MG63 (cell line): ENCODE results near the gene SLC12A6. TPM values are rescaled to one million over a fixed set of nuclear protein-coding genes. Genes with fewer than 3 reads are reported as not detected.

Experiments used
- DNase-seq: peaks from one replicate; pipeline ENCODE4 v3.0.0-alpha.2; 2020
- H3K27me3 ChIP-seq: fragments of 250-450 bp; sonication (Bioruptor Pico); 2 replicates; pipeline ENCODE4 v1.5.1; 2020; ENCODE audit warnings: mild to moderate bottlenecking, moderate library complexity
- H3K36me3 ChIP-seq: fragments of 250-450 bp; sonication (Bioruptor Pico); 2 replicates; pipeline ENCODE4 v1.5.1; 2020; ENCODE audit warnings: mild to moderate bottlenecking, moderate library complexity
- H3K4me3 ChIP-seq: fragments of 250-450 bp; sonication (Bioruptor Pico); 2 replicates; pipeline ENCODE4 v1.5.1; 2020; ENCODE audit warnings: mild to moderate bottlenecking, moderate library complexity
- H3K9me3 ChIP-seq: fragments of 250-450 bp; sonication (Bioruptor Pico); 2 replicates; pipeline ENCODE4 v1.5.1; 2020; ENCODE audit warnings: mild to moderate bottlenecking, moderate library complexity
- total RNA-seq: library from RNA; depleted of rRNA; stranded (reverse); fragments of >200 nt; shearing (Covaris generic); gene quantifications from 2 replicates; pipeline ENCODE4 v1.2.3, GENCODE V29; 2014; ENCODE audit warnings: low replicate concordance

SLC12A6 gene
- total RNA-seq, 1 experiment from 2014 or later = 1.1 TPM

DNA sequence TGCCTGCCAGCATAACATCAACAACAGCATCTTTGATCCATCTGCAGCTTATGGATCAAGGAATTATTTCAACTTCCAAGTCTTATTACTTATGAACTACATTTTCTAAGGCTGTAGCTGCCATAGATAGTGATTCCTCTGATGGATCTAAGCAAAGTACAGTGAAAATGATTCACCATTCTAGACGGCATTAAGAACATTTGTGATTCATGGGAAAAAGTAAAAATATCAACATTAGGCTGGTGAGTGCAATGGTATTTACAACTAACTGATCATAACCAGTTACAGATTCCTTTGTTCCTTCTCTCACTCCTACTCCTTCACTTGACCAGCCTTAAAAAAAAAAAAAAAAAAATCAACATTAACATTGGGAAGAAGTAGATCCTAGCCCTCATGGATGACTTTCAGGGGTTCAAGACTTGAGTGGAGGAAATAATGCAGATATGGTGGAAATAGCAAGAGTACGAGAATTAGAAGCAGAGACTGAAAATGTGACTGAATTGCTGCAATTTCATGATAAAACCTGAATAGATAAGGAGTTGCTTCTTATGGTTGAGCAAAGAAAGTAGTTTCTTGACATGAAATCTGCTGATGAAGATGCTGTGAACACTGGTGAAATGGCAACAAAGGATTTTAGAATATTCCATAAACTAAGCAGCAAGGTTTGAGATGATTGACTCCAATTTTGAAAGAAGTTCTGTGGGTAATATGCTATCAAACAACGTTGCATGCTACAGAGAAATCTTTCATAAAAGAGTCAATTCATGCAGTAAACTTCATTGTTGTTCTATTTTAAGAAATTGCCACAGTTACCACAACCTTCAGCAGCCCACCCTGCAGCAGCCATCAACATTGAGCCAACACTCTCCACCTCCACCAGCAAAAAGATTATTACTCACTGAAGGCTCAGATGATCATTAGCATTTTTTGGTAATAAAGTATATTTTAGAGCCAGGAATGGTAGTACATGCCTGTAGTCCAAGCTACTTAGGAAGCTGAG, 22.8 kb downstream of the SLC12A6 start:
- Histone ChIP-seq H3K27me3 (no peaks in the 10 kb centered on the region), H3K4me3 (no peak overlapping the region), H3K36me3 (no peaks in the 10 kb centered on the region), H3K9me3 (no peaks in the 10 kb centered on the region)
- DNase-seq = no peak

DNA sequence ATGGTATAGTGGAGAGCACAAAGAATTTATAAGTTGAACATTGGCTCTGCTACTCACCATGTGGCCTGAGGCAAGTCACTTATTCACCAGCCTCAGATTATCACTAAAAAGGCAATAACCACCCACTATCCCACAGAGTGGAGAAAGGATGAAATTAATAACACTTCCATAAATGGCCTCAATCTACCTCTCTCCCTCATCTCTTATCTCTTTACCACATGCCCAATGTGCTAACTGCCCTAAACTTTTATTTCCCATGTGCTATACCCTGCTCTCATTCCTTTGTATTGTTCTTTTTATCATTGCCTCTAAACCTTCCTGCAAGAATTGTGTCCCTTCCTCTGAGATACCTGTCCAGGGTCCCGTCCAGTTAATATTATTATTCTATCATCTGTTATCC, 26.0 kb downstream of the SLC12A6 start:
- H3K4me3 ChIP-seq = no peak overlapping the region
- DNase-seq = no peak
- no peaks in the 10 kb centered on the region for H3K9me3 ChIP-seq
- no peaks in the 10 kb centered on the region for H3K27me3 ChIP-seq
- no peaks in the 10 kb centered on the region for H3K36me3 ChIP-seq

DNA sequence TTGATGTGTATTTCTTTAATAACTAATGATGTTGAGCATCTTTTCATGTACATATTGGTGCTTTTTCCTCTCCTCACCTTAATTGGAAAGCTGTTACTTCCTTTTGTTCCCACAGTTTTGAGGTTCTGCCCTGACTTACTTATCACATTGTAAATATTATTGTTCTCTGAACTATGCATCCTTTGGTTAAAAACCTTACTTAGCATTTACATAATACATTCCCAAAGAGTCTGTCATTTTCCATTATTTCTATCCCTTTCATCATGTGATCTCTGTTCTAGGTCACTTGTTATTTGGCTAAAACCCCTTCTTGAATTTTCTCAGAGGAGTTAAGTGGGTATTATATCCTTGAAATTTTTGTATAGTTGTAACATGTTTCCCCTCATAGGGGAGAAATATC, 33.0 kb downstream of the SLC12A6 start:
- H3K4me3 ChIP-seq = no peak overlapping the region
- no peaks in the 10 kb centered on the region for H3K36me3 ChIP-seq
- H3K27me3 ChIP-seq = no peaks in the 10 kb centered on the region
- no peak for DNase-seq
- no peaks in the 10 kb centered on the region for H3K9me3 ChIP-seq

DNA sequence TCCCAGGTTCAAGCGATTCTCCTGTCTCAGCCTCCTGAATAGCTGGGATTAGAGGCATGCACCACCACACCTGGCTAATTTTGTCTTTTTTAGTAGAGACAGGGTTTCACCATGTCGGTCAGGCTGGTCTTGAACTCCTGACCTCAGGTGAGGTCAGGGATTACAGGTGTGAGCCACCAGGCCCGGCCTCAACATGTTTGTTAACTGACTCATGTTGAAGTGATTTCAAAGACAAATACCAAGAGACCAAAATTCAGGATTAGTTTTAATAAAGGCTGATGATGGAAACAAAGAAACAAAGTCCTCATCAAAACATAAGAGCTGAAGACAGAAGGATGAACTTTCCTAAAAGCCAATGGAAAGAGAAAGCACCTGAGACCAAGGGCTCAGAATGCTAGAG, 36.5 kb downstream of the SLC12A6 start:
- no peaks in the 10 kb centered on the region for H3K36me3 ChIP-seq
- no peaks in the 10 kb centered on the region for H3K9me3 ChIP-seq
- no peaks in the 10 kb centered on the region for H3K27me3 ChIP-seq
- no peak for DNase-seq
- no peak overlapping the region for H3K4me3 ChIP-seq

DNA sequence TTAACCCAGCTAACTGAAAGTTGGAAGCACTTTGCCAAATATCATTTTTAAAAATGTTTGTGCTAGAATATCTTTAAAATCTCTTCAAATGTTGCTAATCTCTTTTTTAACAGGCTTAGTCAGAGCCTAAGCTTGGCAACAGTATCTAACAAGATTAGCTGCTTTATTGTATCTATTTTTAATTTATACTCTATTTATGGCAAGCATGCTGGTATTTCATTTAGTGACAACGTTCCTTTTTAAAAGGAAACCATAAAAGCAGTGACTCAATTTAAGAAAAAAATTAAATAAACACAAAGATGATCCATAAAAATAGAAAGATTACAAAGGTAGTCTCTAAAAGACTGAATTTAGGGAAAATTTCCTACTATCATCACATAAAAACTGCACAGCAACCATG, 40.5 kb downstream of the SLC12A6 start:
- no peaks in the 10 kb centered on the region for H3K36me3 ChIP-seq
- H3K9me3 ChIP-seq = no peaks in the 10 kb centered on the region
- no peaks in the 10 kb centered on the region for H3K27me3 ChIP-seq
- no peak for DNase-seq
- H3K4me3 ChIP-seq = no peak overlapping the region

DNA sequence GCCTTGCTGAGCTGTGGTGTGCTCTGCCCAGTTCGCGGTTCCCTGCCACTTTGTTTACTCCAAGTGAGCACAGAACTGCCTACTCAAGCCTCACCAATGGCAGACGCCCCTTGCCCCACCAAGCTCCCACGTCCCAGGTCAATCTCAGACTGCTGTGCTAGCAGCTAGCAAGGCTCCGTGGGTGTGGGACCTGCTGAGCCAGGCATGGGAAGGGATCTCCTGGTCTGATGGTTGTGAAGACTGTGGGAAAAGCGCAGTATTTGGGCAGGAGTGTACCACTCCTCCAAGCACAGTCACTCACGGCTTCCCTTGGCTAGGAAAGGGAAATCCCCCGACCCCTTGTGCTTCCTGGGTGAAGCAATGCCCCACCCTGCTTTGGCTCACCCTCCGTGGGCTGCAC, 45.0 kb downstream of the SLC12A6 start:
- Histone ChIP-seq H3K36me3 (no peaks in the 10 kb centered on the region), H3K27me3 (no peaks in the 10 kb centered on the region), H3K9me3 (no peaks in the 10 kb centered on the region), H3K4me3 (no peak overlapping the region)
- DNase-seq = no peak

DNA sequence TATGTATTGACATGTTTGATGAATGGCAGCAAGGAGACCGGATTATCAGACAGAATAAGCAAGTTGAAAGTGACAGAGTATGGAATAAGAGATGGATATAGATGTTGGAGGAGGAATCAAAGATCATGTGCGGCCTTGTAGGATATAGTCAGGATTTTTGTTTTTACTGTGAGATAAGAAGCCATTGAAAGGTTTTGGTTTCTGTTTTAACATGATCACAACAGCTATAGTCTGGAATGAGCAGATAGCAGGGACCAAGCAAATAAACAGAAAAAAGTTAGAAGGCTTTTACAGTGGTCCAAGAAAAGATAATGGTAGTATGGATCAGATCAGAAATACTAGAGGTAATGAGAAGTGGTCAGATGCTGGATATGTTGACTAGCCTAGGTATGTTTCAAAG, 52.6 kb downstream of the SLC12A6 start:
- no peaks in the 10 kb centered on the region for H3K9me3 ChIP-seq
- no peaks in the 10 kb centered on the region for H3K36me3 ChIP-seq
- no peak for DNase-seq
- H3K27me3 ChIP-seq = no peaks in the 10 kb centered on the region
- no peak overlapping the region for H3K4me3 ChIP-seq

DNA sequence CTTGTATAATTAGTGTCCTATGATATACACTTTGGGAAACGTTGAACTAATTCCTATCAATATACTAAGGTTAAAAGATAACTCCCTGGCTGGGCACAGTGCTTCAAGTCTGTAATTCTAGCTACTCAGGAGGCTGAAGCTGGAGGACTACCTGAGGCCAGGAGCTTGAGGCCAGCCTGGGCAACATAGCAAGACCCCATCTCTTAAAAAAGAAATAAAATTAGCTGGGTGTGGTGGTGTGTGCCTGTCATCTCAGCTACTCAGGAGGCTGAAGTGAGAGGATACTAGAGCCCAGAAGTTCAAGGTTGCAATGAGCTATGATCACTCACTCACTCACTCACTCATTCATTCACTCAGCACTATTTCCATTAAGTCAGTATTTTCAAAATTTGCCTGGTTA, 55.2 kb downstream of the SLC12A6 start:
- Histone ChIP-seq H3K36me3 (no peaks in the 10 kb centered on the region), H3K4me3 (no peak overlapping the region), H3K9me3 (no peaks in the 10 kb centered on the region), H3K27me3 (no peaks in the 10 kb centered on the region)
- DNase-seq = no peak

DNA sequence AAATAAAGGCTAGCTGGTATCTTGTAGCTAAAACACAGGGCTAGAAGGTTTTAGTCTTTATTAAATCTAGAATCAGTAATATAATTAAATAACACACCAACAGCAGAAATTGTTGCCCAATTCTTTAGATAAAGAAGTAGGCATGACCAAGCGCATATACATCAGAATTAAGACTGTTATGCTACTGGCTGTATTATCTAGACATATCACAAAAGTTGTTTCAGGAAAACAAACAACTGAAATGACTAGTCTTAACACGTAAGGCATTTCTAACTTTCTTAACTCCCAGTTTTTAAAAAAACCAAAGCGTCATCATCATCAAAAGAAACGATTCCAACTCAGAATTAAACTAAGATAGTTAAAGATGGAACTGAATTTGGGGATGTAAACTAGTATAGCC, 57.4 kb downstream of the SLC12A6 start:
- DNase-seq = no peak
- H3K36me3 ChIP-seq = no peaks in the 10 kb centered on the region
- no peaks in the 10 kb centered on the region for H3K9me3 ChIP-seq
- no peaks in the 10 kb centered on the region for H3K27me3 ChIP-seq
- no peak overlapping the region for H3K4me3 ChIP-seq

DNA sequence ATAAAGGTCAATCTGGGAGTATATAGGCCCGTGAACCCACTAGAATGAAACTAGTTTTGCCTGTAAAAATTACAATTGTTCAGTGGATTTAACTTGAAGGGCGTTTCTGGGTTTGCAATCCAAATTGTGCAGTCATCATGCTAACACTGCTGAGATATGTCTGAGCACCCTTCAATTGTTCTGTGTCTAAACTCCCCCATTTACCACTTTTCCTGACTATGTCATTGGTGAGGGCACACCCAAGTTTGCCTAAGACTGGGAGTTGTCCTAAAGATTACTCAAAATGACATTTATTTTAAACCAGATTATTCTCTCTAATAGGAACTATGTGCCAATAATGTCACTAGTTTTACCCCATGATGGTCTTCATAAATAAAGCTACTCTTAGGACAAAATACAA, 58.2 kb downstream of the SLC12A6 start:
- DNase-seq = no peak
- Histone ChIP-seq H3K27me3 (no peaks in the 10 kb centered on the region), H3K9me3 (no peaks in the 10 kb centered on the region), H3K4me3 (no peak overlapping the region), H3K36me3 (no peaks in the 10 kb centered on the region)

DNA sequence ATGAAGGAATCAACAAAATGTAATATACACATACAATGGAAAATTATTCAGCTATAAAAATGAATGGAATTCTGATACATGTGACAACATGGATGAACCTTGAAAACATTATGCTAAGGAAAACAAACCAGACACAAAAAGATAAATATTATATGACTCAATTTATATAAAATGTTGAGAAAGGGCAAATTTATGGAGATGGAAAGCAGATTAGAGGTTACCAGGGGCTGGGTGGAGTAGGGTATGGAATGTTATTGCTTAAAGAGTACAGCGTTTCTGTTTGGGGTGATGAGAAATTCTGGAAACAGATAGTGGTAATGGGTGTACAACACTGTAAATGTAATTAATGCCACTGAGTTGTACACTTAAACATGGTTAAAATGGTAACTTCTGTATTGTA, 61.9 kb downstream of the SLC12A6 start:
- Histone ChIP-seq H3K9me3 (0 out of 2 replicates have a peak, but pooled peaks cover 3% of the 10 kb centered on the region), H3K36me3 (no peaks in the 10 kb centered on the region), H3K27me3 (no peaks in the 10 kb centered on the region), H3K4me3 (no peak overlapping the region)
- DNase-seq = no peak

DNA sequence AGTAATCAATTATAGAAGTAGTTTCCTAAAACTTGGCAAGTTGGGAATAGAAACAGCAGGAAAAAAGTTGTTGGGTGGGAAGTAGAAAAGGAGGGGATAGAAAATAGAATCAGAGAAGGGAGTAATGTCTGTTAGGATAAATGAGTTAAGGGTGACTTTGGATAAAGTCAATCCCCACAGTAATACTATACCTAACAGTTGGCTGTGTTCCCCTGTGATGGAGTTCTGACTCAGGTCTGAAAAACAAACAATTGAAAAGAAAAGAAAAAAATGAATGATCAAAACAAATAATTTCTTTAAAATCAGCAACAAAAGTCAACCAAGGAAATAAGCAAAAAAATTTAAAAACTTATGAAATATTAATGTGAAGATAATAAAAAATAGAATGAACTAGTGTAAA, 62.4 kb downstream of the SLC12A6 start:
- peak; percentile 21 for DNase-seq
- Histone ChIP-seq H3K4me3 (no peak overlapping the region), H3K9me3 (0 out of 2 replicates have a peak, but pooled peaks cover 3% of the 10 kb centered on the region), H3K27me3 (no peaks in the 10 kb centered on the region), H3K36me3 (no peaks in the 10 kb centered on the region)

DNA sequence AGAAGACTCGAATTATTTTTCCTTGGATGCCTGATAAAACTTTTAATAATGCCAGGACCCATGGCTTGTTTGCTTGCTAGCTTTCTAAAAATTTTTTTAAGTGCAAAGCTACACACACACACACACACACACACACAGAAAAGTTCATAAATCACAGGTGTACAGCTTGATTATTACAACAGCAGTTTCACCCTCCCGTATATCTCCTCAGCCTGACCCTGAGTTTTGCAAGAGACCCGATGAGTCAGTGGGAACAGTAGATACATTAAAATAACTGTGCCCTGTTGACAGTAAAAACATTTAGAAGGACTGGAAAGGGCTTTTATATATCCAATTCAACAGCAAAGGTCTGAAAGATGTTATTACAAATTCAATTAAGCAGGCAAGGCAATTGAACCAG, 66.1 kb downstream of the SLC12A6 start:
- H3K9me3 ChIP-seq = 0 out of 2 replicates have a peak, but pooled peaks cover 3% of the 10 kb centered on the region
- H3K4me3 ChIP-seq = no peak overlapping the region
- DNase-seq = peak; percentile 5
- H3K36me3 ChIP-seq = no peaks in the 10 kb centered on the region
- H3K27me3 ChIP-seq = no peaks in the 10 kb centered on the region

DNA sequence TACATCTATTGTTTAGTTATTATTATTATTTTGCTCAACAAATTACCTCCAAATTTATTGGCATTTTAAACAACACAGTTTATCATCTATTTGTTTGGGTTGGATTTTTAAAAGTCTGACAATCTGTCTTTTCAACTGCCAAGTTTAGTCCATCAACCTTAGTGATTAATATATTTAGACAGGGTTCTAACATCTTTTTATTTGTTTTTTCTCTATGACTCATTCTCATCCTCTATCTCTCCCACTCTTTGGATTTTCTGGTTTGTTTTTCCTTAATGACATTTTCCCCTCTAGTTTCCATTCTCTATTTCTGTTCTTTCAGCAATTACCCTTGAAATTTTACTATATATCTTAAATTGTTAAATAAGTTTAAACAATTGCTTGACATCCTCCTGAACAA, 70.8 kb downstream of the SLC12A6 start:
- no peak for DNase-seq
- no peaks in the 10 kb centered on the region; the same call in 1 of the 2 replicates for H3K27me3 ChIP-seq

DNA sequence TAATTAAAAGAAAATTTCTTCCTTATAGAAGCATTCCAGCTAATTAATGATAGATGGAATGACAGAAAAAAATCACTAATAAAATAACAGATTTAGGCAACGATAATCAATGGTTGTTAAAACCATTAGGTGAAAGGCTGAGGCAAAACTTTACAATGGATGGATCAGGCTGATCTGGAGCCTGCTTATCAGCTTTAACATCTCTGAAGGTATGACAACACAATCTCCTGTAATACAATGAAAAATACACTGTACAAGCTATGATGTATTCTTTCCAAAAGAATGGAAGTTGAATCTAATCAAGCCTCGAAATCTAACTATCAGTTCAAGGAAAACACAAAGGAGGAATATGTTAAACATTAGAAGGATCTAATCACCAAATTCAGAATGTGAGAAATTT, 73.5 kb downstream of the SLC12A6 start:
- Histone ChIP-seq H3K36me3 (no peaks in the 10 kb centered on the region), H3K27me3 (no peaks in the 10 kb centered on the region; the same call in 1 of the 2 replicates), H3K9me3 (no peaks in the 10 kb centered on the region), H3K4me3 (no peak overlapping the region)
- DNase-seq = no peak

More for the DNA sequence above, 70.8 kb downstream of the SLC12A6 start:
- no peak overlapping the region for H3K4me3 ChIP-seq
- 0 out of 2 replicates have a peak, but pooled peaks cover 3% of the 10 kb centered on the region for H3K9me3 ChIP-seq
- no peaks in the 10 kb centered on the region for H3K36me3 ChIP-seq

DNA sequence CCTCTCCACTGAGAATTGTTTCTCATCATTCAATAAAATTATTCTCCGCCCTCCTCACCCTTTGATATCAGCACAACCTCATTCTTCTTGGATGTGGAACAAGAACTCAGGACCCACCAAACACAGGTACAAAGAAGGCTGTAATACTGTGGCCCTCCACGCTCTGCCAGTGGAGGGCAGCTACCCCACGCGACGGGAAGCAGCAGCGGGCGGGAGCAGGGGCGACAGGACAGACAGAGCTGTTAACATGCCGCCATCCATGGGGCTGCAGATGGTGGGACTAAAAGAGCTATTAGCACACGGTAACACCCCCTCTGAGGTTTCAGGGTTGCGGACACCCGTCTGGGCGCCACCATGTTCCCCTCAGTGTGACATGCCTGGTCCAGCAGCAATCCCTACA, 75.2 kb downstream of the SLC12A6 start:
- Histone ChIP-seq H3K9me3 (no peaks in the 10 kb centered on the region), H3K4me3 (no peak overlapping the region), H3K27me3 (no peaks in the 10 kb centered on the region; the same call in 1 of the 2 replicates), H3K36me3 (no peaks in the 10 kb centered on the region)
- DNase-seq = no peak

DNA sequence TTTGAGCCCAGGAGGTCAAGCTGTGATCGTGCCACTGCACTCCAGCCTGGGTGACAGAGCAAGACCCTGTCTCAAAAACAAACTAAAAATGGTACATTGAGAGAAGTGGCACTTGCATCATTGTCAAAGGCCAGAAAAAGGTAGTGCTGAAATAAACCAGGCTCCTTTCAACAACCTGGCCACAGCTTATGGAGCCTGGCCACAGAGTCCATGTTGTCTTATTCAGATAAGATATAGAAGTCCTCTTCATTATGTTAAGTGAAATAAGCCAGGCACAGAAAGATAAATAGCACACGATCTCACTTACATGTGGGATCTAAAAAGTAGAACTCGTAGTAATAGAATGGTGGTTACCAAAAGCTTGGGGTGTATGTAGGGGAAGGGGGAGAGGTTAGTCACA, 78.0 kb downstream of the SLC12A6 start:
- Histone ChIP-seq H3K9me3 (no peaks in the 10 kb centered on the region), H3K4me3 (no peak overlapping the region), H3K27me3 (no peaks in the 10 kb centered on the region; the same call in 1 of the 2 replicates), H3K36me3 (no peaks in the 10 kb centered on the region)
- DNase-seq = no peak

DNA sequence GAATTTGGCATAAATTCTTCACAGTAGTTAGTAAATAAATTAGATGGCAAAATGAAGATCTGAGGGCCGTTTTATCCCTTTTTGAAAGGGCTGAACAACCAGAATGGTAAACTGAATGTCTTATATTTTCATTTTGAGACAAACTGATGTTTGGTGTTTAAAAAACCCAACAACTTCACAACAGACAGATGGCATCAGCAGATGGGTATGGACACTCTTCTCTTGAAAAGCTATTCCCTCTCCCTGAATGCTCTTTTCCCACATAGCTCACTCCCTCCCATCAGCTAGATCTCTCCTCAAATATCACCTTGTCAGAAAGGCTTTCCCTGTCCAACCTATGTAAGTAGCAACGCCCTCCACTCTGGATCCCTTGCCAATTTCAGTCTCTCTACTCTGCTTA, 79.4 kb downstream of the SLC12A6 start:
- Histone ChIP-seq H3K4me3 (no peak overlapping the region), H3K9me3 (no peaks in the 10 kb centered on the region), H3K27me3 (no peaks in the 10 kb centered on the region), H3K36me3 (no peaks in the 10 kb centered on the region)
- no peak for DNase-seq
